H54 (cell line): ENCODE measurements around the gene FOCAD.

Source experiments
- DNase-seq: peaks from one replicate; pipeline ENCODE4 v3.0.0; 2011; ENCODE audit warnings: low spot score, mixed read lengths; ENCODE audit not compliant: insufficient read length
- FAIRE-seq: peaks from 3 replicates; lab custom pipeline; 2011; peaks lifted over from hg19 to GRCh38; lab: Jason Lieb, UNC
- POLR2A ChIP-seq: IDR thresholded peaks from 2 replicates; pipeline ENCODE4 v1.6.1; 2011; ENCODE audit warnings: low read depth, mild to moderate bottlenecking, low read length

FOCAD gene

GRCh38 chr9:20740304-20740703 is 56.2 kb downstream of the FOCAD start:
- FAIRE-seq (no peak), DNase-seq (no peak)
- no peak for TF ChIP-seq POLR2A

DNA sequence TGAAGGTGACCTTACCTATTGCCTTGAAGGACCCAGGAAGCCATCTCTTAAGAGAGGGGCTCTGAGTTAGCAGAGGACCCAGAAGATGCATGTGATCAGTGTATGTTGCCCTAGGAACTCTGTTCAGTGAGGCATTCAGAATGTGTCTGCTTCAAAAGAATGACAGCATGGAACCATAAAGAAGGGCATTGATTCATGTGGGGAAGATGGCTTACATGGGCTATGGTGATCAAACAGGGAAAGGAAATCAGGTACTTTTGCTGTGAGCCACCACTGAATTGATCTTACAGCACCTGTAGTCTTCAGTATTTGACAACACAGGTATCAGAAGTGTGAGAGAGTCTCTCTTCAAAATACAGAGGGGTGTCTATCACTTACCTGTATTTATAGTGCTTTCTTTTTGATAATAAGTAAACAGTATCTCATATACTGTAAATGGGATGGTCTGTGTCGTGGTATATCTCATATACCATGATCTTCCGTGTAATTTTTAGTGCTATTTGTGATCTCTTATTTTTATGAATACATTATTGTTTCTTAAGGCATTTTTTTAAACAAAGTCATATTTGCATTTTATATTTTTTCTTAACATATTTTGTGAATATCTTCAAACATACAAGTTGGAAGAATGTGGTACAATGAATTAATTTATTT is 57.0 kb downstream of the FOCAD start:
- TF ChIP-seq POLR2A: no peak

GRCh38 chr9:20742833-20743232 is 58.8 kb downstream of the FOCAD start:
- FAIRE-seq: no peak
- no peak for TF ChIP-seq POLR2A
- DNase-seq: no peak

More for the DNA sequence above, 57.0 kb downstream of the FOCAD start:
- DNase-seq (no peak), FAIRE-seq (no peak)

- DNase-seq (no peak), FAIRE-seq (no peak)
- TF ChIP-seq POLR2A: no peak
These were observed 60.1 kb downstream of the FOCAD start for GRCh38 chr9:20744036-20744630.

- FAIRE-seq (peak; percentile 36), DNase-seq (no peak)
- TF ChIP-seq POLR2A: no peak
These were observed 62.9 kb downstream of the FOCAD start for GRCh38 chr9:20746967-20747366.

DNA sequence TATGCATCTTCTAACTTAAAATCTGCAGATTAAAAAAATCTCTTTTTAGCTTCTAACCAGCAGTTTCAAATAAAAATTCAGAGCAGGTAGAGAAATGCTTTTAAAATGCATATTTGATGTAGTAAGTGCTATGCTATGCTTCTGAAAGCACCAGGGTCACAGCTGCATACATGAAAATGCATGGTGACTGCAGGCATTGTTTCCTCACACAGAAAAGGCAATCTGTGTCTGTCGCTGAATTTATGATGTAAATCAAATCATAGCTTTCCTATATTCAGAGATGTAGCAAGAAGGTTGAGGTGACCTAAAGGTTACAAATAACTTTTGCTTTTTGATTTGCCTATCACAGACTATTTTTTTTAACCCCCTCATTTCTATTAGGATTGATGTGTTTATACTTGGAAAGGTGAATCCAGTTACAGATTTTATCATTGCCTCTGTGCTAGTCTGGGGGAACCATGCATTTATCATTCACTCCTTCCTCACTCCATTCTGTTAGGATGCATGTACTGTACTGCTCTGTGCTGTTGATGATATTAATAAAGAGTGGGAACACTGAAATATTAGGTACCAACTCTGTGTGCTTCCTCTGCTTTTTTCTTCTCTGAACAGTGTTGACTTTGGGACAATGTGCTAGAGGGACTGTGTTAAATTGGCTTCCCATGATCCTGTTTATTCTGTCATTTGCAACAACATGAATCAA is 65.6 kb downstream of the FOCAD start:
- no peak for TF ChIP-seq POLR2A
- DNase-seq: no peak
- no peak for FAIRE-seq

GRCh38 chr9:20753761-20754160 is 69.7 kb downstream of the FOCAD start:
- DNase-seq: no peak
- peak; percentile 33 for FAIRE-seq
- no peak for TF ChIP-seq POLR2A

- no peak for TF ChIP-seq POLR2A
- FAIRE-seq (peak; percentile 67), DNase-seq (no peak)
These were observed 70.5 kb downstream of the FOCAD start for GRCh38 chr9:20754556-20754955.

DNA sequence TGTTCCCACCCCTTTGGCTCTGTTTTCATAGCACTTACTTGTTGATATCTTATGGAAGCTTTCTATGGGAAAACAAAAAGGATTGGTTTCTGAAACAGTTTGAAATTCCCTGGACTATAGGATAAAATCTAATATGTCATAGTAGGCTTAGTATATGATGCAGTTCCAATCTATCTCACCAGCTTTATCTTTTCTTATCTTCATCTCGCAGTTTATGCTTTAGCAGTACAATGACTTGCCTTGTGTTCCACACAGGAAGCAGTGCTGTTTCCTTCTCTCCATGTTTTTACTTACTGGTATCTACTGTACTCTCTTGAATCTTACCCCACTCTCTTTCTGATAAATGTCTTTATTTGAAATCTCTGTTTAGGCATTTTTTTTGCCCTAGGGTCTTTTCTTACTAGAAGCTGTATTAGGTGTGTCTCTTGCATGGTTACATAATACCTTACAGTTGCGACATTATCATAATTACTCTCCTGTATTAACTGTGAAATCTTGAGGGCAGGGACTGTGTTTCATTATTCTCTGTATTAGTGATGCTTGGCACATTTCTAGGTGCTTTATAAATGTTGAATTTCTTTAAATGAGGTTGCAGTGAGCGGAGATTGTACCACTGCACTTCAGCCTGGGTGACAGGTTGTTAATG is 76.3 kb downstream of the FOCAD start:
- DNase-seq: no peak
- no peak for TF ChIP-seq POLR2A
- FAIRE-seq: no peak

GRCh38 chr9:20770947-20771346 is 86.9 kb downstream of the FOCAD start:
- FAIRE-seq: no peak
- no peak for TF ChIP-seq POLR2A
- DNase-seq: no peak

- DNase-seq (no peak), FAIRE-seq (no peak)
- no peak for TF ChIP-seq POLR2A
These were observed 87.7 kb downstream of the FOCAD start for GRCh38 chr9:20771729-20772128.

DNA sequence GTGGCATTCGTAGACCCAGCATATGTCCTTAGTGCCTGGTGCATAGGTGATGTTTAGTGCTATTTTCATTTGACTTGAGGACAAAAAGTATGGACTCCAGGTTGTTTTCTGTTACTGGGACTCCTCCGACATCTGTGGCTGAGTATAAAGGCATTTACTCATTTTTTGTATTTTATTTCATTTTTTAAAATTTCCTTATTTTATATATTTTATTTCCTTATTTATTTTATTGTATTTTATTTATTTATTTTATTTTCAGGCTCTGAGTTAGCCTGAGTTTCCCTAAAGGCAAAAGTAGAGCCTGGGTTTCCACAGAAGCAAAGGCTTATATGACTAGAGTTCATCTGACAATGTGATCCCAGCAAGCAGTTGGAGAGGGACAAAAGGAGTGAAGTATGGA is 91.6 kb downstream of the FOCAD start:
- no peak for TF ChIP-seq POLR2A
- FAIRE-seq: no peak
- no peak for DNase-seq

DNA sequence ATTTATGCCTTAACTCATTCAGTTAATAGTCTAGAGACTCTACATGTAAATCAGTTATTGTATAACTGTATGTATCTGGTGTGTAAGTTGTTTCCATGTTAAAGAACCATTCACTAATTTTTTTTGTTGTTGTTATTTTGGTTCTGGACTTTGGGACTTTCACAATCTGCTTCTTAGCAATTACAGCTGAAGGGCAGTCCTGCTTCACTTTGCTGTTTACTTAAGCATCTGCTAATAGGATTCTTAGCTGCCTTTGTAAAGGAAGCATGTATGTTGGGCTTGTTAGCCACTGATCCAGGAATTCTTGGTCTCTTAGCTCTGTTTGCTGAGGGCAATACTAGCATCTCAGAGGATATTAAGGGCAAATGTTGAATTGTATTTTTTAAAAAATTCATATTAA is 97.0 kb downstream of the FOCAD start:
- FAIRE-seq: peak; percentile 53
- TF ChIP-seq POLR2A: no peak
- DNase-seq: no peak

DNA sequence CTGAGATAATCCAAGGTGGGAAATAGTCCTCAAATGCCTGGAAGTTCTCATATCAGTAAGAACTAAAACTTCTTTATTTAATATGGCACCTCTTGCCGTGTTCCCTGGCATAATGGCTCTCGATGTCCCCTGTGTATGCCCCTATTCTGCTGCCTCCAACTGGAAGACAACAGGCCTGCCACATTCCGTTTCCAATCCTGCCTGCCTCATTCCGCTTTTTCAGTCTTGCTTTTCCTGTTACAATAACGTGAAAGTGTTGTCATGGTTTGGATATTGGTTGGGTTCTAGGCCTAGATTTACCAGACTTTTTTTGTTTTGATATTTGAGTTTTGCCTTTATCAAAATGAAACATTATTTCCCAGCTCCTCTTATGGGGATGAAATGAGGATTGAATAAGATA is 98.2 kb downstream of the FOCAD start:
- TF ChIP-seq POLR2A: no peak
- no peak for DNase-seq
- no peak for FAIRE-seq
